GM12878 (cell line): ENCODE measurements around the gene PDIA5. TPM values are rescaled to one million over a fixed set of nuclear protein-coding genes. Genes with fewer than 3 reads are reported as not detected.

Experiments used
- ATAC-seq: fragments of 200-7000 bp; cut with Tn5 transposase; 3 replicates; pipeline ENCODE4 v1.9.1; 2020; ENCODE audit warnings: mild to moderate bottlenecking, moderate library complexity
- BruUV-seq: library from RNA; stranded (reverse); fragments of 400-500 nt; replicated peaks from 2 replicates; lab custom pipeline; 2021; lab: Mats Ljungman, UMichigan
- CTCF ChIA-PET: fragments of 300-600 bp; sonication (Branson Sonifier 250); formaldehyde crosslinking; extraction: SDS; loops from one replicate; lab custom pipeline; 2021; ENCODE audit warnings: inconsistent platforms; lab: Yijun Ruan, JAX
- POLR2A ChIA-PET: fragments of 350-600 bp; formaldehyde crosslinking; extraction: SDS; loops from one replicate; lab custom pipeline; 2021; ENCODE audit warnings: inconsistent platforms; lab: Charles Lee
- RAD21 ChIA-PET: fragments of 300-600 bp; sonication (Branson Sonifier 250); formaldehyde crosslinking; loops from one replicate; lab custom pipeline; 2023; ENCODE audit warnings: antibody characterized with exemption; ENCODE audit not compliant: unreplicated experiment; lab: Charles Lee
- SMC1A ChIA-PET: fragments of 300-600 bp; sonication (Branson Sonifier 250); formaldehyde crosslinking; loops from one replicate; lab custom pipeline; 2023; ENCODE audit not compliant: unreplicated experiment, uncharacterized antibody; lab: Charles Lee
- DNase-seq: peaks from one replicate; pipeline ENCODE4 v3.0.0-alpha.2; 2011; ENCODE audit warnings: low read depth, low spot score
- FAIRE-seq: peaks from 3 replicates; lab custom pipeline; 2011; peaks lifted over from hg19 to GRCh38; lab: Jason Lieb, UNC
- H2AFZ ChIP-seq: 2 replicates; pipeline ENCODE4 v1.6.0; 2011; ENCODE audit warnings: low read depth, low read length, control low read depth; ENCODE audit not compliant: control insufficient read depth
- H3K27ac ChIP-seq: 2 replicates; pipeline ENCODE4 v1.5.1; 2011; ENCODE audit warnings: control low read depth; ENCODE audit not compliant: control insufficient read depth, insufficient read depth
- H3K27me3 ChIP-seq, 2 experiments: replicated peaks in 1 of 2; 2 replicates each; pipeline versions ENCODE4 v1.6.0 to v1.6.1; 2011; ENCODE audit warnings: low read length in 1 of 2; ENCODE audit not compliant: control insufficient read depth in 2 of 2, insufficient read depth in 2 of 2
- H3K36me3 ChIP-seq, 2 experiments: 2 replicates each; pipeline ENCODE4 v1.5.1; 2011; ENCODE audit warnings: low read length in 1 of 2; ENCODE audit not compliant: control insufficient read depth in 2 of 2, insufficient read depth in 2 of 2
- H3K4me1 ChIP-seq: 2 replicates; pipeline ENCODE4 v1.6.1; 2011; ENCODE audit warnings: mild to moderate bottlenecking, low read length, moderate library complexity, mixed read lengths; ENCODE audit not compliant: control insufficient read depth, insufficient read depth
- H3K4me2 ChIP-seq: 2 replicates; pipeline ENCODE4 v1.6.0; 2011; ENCODE audit warnings: control low read depth; ENCODE audit not compliant: control insufficient read depth, insufficient read depth
- H3K4me3 ChIP-seq: fragments of 200-600 bp; sonication (generic); 2 replicates; pipeline ENCODE4 v1.5.1; 2016
- H3K79me2 ChIP-seq: 2 replicates; pipeline ENCODE4 v1.6.0; 2011; ENCODE audit warnings: low read length; ENCODE audit not compliant: control insufficient read depth, insufficient read depth
- H3K9ac ChIP-seq: 2 replicates; pipeline ENCODE4 v1.8.0; 2011; ENCODE audit warnings: low read length, control low read depth, mixed read lengths; ENCODE audit not compliant: control insufficient read depth, insufficient read depth
- H3K9me3 ChIP-seq: replicated peaks from 3 replicates; pipeline ENCODE4 v1.5.1; 2011; ENCODE audit warnings: mild to moderate bottlenecking, low read length; ENCODE audit not compliant: control insufficient read depth, insufficient read depth
- H4K20me1 ChIP-seq: 2 replicates; pipeline ENCODE4 v1.6.0; 2011; ENCODE audit not compliant: control insufficient read depth, insufficient read depth
- ATF7 ChIP-seq: fragments of 450-650 bp; IDR thresholded peaks from 2 replicates; pipeline ENCODE4 v1.6.1; 2016; ENCODE audit warnings: low read depth, mild to moderate bottlenecking
- BCL3 ChIP-seq: IDR thresholded peaks from 2 replicates; pipeline ENCODE4 v1.6.1; 2011; ENCODE audit warnings: borderline replicate concordance, low read depth, mild to moderate bottlenecking, moderate library complexity, low read length; ENCODE audit not compliant: insufficient read depth, poor library complexity, severe bottlenecking
- CHD2 ChIP-seq: IDR thresholded peaks from 2 replicates; pipeline ENCODE4 v1.6.1; 2011; ENCODE audit warnings: low read depth, low read length, improper control_type of control experiment, borderline replicate concordance
- E2F4 ChIP-seq: IDR thresholded peaks from 2 replicates; pipeline ENCODE4 v1.6.1; 2012; ENCODE audit warnings: low read depth, low read length, improper control_type of control experiment
- ETV6 ChIP-seq, 2 experiments: fragments of 450-650 bp in 1 of 2; IDR thresholded peaks in 1 of 2; conservative IDR thresholded peaks in 1 of 2; 2 replicates each; pipeline ENCODE4 v1.6.1; 2014; ENCODE audit warnings: antibody characterized with exemption in 1 of 2, borderline replicate concordance in 1 of 2, low read depth in 1 of 2, mild to moderate bottlenecking in 1 of 2, moderate library complexity in 1 of 2
- HSF1 ChIP-seq: fragments of 150-350 bp; IDR thresholded peaks from 2 replicates; pipeline ENCODE4 v1.6.1; 2014; ENCODE audit warnings: mild to moderate bottlenecking, low read depth, low read length
- IRF3 ChIP-seq: fragments of 450-650 bp; IDR thresholded peaks from 2 replicates; pipeline ENCODE4 v1.6.1; 2014; ENCODE audit warnings: mild to moderate bottlenecking
- JUNB ChIP-seq: IDR thresholded peaks from 2 replicates; pipeline ENCODE4 v1.6.1; 2016; ENCODE audit warnings: antibody characterized with exemption, mild to moderate bottlenecking
- SIN3A ChIP-seq: IDR thresholded peaks from 2 replicates; pipeline ENCODE4 v1.6.1; 2012; ENCODE audit warnings: low read depth, low read length, improper control_type of control experiment
- SMC3 ChIP-seq: IDR thresholded peaks from 2 replicates; pipeline ENCODE4 v1.6.1; 2011; ENCODE audit warnings: low read length, improper control_type of control experiment, borderline replicate concordance
- WGBS: methylation state at CpG from one replicate; pipeline ENCODE4 v1.1.6; 2016; ENCODE audit warnings: low lambda C conversion rate; ENCODE audit not compliant: insufficient replicate concordance, insufficient coverage; ENCODE audit errors: missing lambda C conversion rate; 5-methylcytosine and 5-hydroxymethylcytosine counted together
- in situ Hi-C: fragments of 300-500 bp; cut with MboI; formaldehyde crosslinking; loops from 9 replicates; pipeline ENCODE4 v1.14.3; 2018; ENCODE audit warnings: mixed read lengths
- intact Hi-C: fragments of 100-400 bp; cut with micrococcal nuclease; formaldehyde crosslinking; loops from one replicate; pipeline ENCODE4 v1.14.2; 2022; ENCODE audit not compliant: unreplicated experiment
- polyA plus RNA-seq, 11 experiments: library from polyadenylated mRNA; depleted of rRNA in 4 of 11; unstranded in 6 of 11; stranded (reverse) in 5 of 11; fragments of >200 nt; fragmentation: Nextera tagmentation in 4 of 11; fragmentation: Illumina TruSeq in 1 of 11; extraction: Ambion mirVana in 4 of 11; extraction: Trizol in 1 of 11; gene quantifications; 1 replicate in 1 of 11; 2 replicates in 10 of 11; pipeline versions ENCODE4 v1.2.1 to v1.2.3, GENCODE V29; 2011 to 2016; ENCODE audit warnings: inconsistent platforms in 2 of 11, missing spikeins in 2 of 11, low read depth in 1 of 11
- total RNA-seq, 4 experiments: library from RNA; depleted of rRNA in 3 of 4; stranded (reverse); fragments of >200 nt in 3 of 4; fragmentation: Illumina TruSeq in 1 of 4; extraction: Trizol in 1 of 4; gene quantifications; 2 replicates each; pipeline versions ENCODE4 v1.2.1 to v1.2.3, GENCODE V29; 2013 to 2021

Gene PDIA5
- total and polyA plus RNA-seq, 10 of the 15 experiments (the other 5 are each of a cell fraction or from before 2014, with no cell fraction given), result 4.1 to 24.8 (median 19.2) TPM

GRCh38 chr3:123034996-123035395 is 31.8 kb upstream of the PDIA5 start:
- no peaks in the 10 kb centered on the region for H4K20me1 ChIP-seq
- TF ChIP-seq HSF1 (no peak), IRF3 (no peak), SMC3 (no peak), E2F4 (no peak), JUNB (no peak), ETV6 (conservative IDR thresholded peaks at IDR 0.05 in 1 of 2, IDR thresholded peaks at IDR 0.05 in 1 of 2; ENCODE audit: borderline replicate concordance in 1 of 2, low read depth in 1 of 2) (no peak), BCL3 (no peak), SIN3A (no peak), CHD2 (no peak), ATF7 (no peak)
- H3K4me3 ChIP-seq, result no peak overlapping the region
- no peak overlapping the region for H2AFZ ChIP-seq
- no peak overlapping the region for H3K27ac ChIP-seq
- no peak for DNase-seq
- H3K4me2 ChIP-seq, result no peak overlapping the region
- SMC1A ChIA-PET, result no interaction called here
- FAIRE-seq, result no peak
- no peak overlapping the region for H3K9ac ChIP-seq
- H3K36me3 ChIP-seq, result no peaks in the 10 kb centered on the region
- RAD21 ChIA-PET, result no interaction called here
- no peaks in the 10 kb centered on the region for H3K79me2 ChIP-seq
- intact Hi-C loops, result no loop called here
- H3K9me3 ChIP-seq, result no peaks in the 10 kb centered on the region
- peaks cover 2 to 6% of the 10 kb centered on the region in 2 experiments for H3K27me3 ChIP-seq
- CTCF ChIA-PET, result no interaction called here
- ATAC-seq, result no peak
- H3K4me1 ChIP-seq, result no peaks in the 10 kb centered on the region
- BruUV-seq, result no TSS peak
- in situ Hi-C loops, result loop anchor here (5.0 kb wide), 1 partner anchor 278 kb away; no protein-coding TSS in a partner anchor
- WGBS, result 29% methylated on average over 3 of the region's 3 CpGs
- POLR2A ChIA-PET, result no interaction called here
